Hepatocyte (in vitro differentiated cells): Measurements from ENCODE around the gene SIN3B. TPM values are rescaled to one million over a fixed set of nuclear protein-coding genes. Genes with fewer than 3 reads are reported as not detected.

Experiments
- DNase-seq: peaks from one replicate; pipeline ENCODE4 v3.0.0-alpha.2; 2016; ENCODE audit warnings: low spot score
- H2AFZ ChIP-seq: fragments of 200-600 bp; sonication (generic); 2 replicates; pipeline ENCODE4 v1.6.0; 2016; ENCODE audit warnings: antibody characterized with exemption, mild to moderate bottlenecking
- H3K27ac ChIP-seq: fragments of 200-600 bp; sonication (generic); 2 replicates; pipeline ENCODE4 v1.5.1; 2016; ENCODE audit warnings: mild to moderate bottlenecking
- H3K27me3 ChIP-seq: fragments of 200-600 bp; sonication (generic); 2 replicates; pipeline ENCODE4 v1.6.1; 2016
- H3K36me3 ChIP-seq: fragments of 200-600 bp; sonication (generic); replicated peaks from 2 replicates; pipeline ENCODE4 v1.5.1; 2016; ENCODE audit warnings: low read depth; ENCODE audit not compliant: insufficient read depth
- H3K4me1 ChIP-seq: fragments of 200-600 bp; sonication (generic); 2 replicates; pipeline ENCODE4 v1.5.1; 2016; ENCODE audit warnings: mild to moderate bottlenecking, moderate library complexity; ENCODE audit not compliant: insufficient read depth
- H3K4me2 ChIP-seq: fragments of 200-600 bp; sonication (generic); 2 replicates; pipeline ENCODE4 v1.6.0; 2016
- H3K4me3 ChIP-seq: fragments of 200-600 bp; sonication (generic); 2 replicates; pipeline ENCODE4 v1.5.1; 2016; ENCODE audit warnings: mild to moderate bottlenecking
- H3K79me2 ChIP-seq: fragments of 200-600 bp; sonication (generic); 2 replicates; pipeline ENCODE4 v1.6.0; 2017; ENCODE audit warnings: mild to moderate bottlenecking
- H3K9me2 ChIP-seq: fragments of 200-600 bp; sonication (generic); replicated peaks from 2 replicates; pipeline ENCODE4 v1.6.0; 2017; ENCODE audit warnings: mild to moderate bottlenecking; ENCODE audit not compliant: insufficient read depth
- H3K9me3 ChIP-seq: fragments of 200-600 bp; sonication (generic); 2 replicates; pipeline ENCODE4 v1.5.1; 2016; ENCODE audit warnings: low read depth, mild to moderate bottlenecking
- H4K20me1 ChIP-seq: fragments of 200-600 bp; sonication (generic); 2 replicates; pipeline ENCODE4 v1.6.0; 2016; ENCODE audit warnings: mild to moderate bottlenecking; ENCODE audit not compliant: insufficient read depth, poor library complexity, severe bottlenecking
- CTCF ChIP-seq: fragments of 200-600 bp; sonication (generic); IDR thresholded peaks from 2 replicates; pipeline ENCODE4 v1.5.1; 2016; ENCODE audit warnings: antibody characterized with exemption, mild to moderate bottlenecking; ENCODE audit not compliant: poor library complexity
- EZH2 ChIP-seq: fragments of 200-600 bp; sonication (generic); IDR thresholded peaks from 2 replicates; pipeline ENCODE4 v1.6.1; 2016; ENCODE audit warnings: antibody characterized with exemption, mild to moderate bottlenecking, borderline replicate concordance
- EZH2phosphoT487 ChIP-seq: fragments of 200-600 bp; sonication (generic); IDR thresholded peaks from one replicate; pipeline ENCODE4 v1.6.1; 2018; ENCODE audit warnings: antibody characterized with exemption, mild to moderate bottlenecking, low read depth, moderate library complexity; ENCODE audit not compliant: unreplicated experiment, severe bottlenecking
- WGBS: methylation state at CpG from one replicate; pipeline ENCODE4 v1.1.6; 2016; ENCODE audit warnings: low lambda C conversion rate; ENCODE audit errors: missing lambda C conversion rate; 5-methylcytosine and 5-hydroxymethylcytosine counted together
- polyA plus RNA-seq: library from polyadenylated mRNA; unstranded; fragments of >200 nt; fragmentation: Nextera tagmentation; extraction: Ambion mirVana; gene quantifications from 2 replicates; pipeline ENCODE4 v1.2.1, GENCODE V29; 2016
- total RNA-seq: library from RNA; depleted of rRNA; stranded (reverse); fragments of >200 nt; gene quantifications from 2 replicates; pipeline ENCODE4 v1.2.3, GENCODE V29; 2014

The SIN3B gene
- total and polyA plus RNA-seq, 2 experiments from 2014 or later: 17.0 to 21.9 TPM

DNA sequence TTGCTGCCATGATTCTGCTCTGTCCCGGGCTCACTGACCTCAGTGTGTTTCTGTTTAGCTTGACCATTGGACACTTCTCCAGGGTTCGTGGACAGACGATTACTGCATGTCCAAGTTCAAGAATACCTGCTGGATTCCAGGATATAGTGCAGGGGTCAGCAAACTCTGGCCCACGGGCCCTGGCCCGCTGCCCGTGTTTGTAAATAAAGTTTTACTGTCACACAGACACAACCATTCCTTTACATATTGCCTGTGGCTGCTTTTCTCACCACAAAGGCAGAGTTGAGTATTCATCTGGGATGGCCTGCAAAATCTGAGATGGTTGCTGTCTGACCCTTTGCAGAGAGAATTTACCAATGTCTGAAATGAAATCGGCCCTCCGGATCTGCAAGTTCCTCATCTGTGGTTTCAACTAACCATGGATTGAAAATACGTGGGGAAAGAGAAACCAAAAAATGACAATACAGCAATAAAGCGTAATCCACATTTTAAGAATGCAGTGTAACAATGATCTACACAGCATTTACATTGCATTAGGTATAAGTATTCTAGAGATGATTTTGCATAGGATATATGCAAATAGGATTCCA, 33.7 kb downstream of the SIN3B start:
- H3K27me3 ChIP-seq: no peaks in the 10 kb centered on the region
- H3K27ac ChIP-seq: no peak overlapping the region
- no peaks in the 10 kb centered on the region for H3K79me2 ChIP-seq
- H3K9me2 ChIP-seq: no peaks in the 10 kb centered on the region
- H3K4me1 ChIP-seq: no peaks in the 10 kb centered on the region
- H3K4me3 ChIP-seq: no peak overlapping the region
- H4K20me1 ChIP-seq: no peaks in the 10 kb centered on the region
- no peaks in the 10 kb centered on the region for H3K36me3 ChIP-seq
- 95% methylated on average over 10 of the region's 10 CpGs for WGBS
- no peaks in the 10 kb centered on the region for H3K9me3 ChIP-seq
- no peak for TF ChIP-seq CTCF
- no peak for TF ChIP-seq EZH2
- TF ChIP-seq EZH2phosphoT487: no peak
- no peak overlapping the region for H2AFZ ChIP-seq
- no peak for DNase-seq
- H3K4me2 ChIP-seq: no peak overlapping the region

GRCh38 chr19:16867211-16867610, 38.0 kb downstream of the SIN3B start:
- Histone ChIP-seq H3K9me2 (no peaks in the 10 kb centered on the region), H3K27ac (no peak overlapping the region), H3K27me3 (no peaks in the 10 kb centered on the region), H4K20me1 (no peaks in the 10 kb centered on the region), H3K4me1 (no peaks in the 10 kb centered on the region), H2AFZ (no peak overlapping the region), H3K9me3 (no peaks in the 10 kb centered on the region), H3K79me2 (no peaks in the 10 kb centered on the region), H3K4me2 (no peak overlapping the region), H3K36me3 (no peaks in the 10 kb centered on the region), H3K4me3 (no peak overlapping the region)
- no peak for DNase-seq
- 98% methylated on average over 10 of the region's 10 CpGs for WGBS
- TF ChIP-seq CTCF: no peak
- TF ChIP-seq EZH2: no peak
- no peak for TF ChIP-seq EZH2phosphoT487

GRCh38 chr19:16868423-16869130, 39.4 kb downstream of the SIN3B start:
- Histone ChIP-seq H3K4me3 (no peak overlapping the region), H3K79me2 (peaks cover 3% of the 10 kb centered on the region), H3K9me3 (no peaks in the 10 kb centered on the region), H2AFZ (no peak overlapping the region), H3K27me3 (no peaks in the 10 kb centered on the region), H4K20me1 (no peaks in the 10 kb centered on the region), H3K4me1 (no peaks in the 10 kb centered on the region), H3K4me2 (no peak overlapping the region), H3K9me2 (no peaks in the 10 kb centered on the region), H3K36me3 (no peaks in the 10 kb centered on the region), H3K27ac (no peak overlapping the region)
- WGBS: 96% methylated on average over 17 of the region's 20 CpGs
- DNase-seq: no peak
- no peak for TF ChIP-seq EZH2phosphoT487
- TF ChIP-seq CTCF: no peak
- no peak for TF ChIP-seq EZH2
